HUDEP-2 (cell line): ENCODE results near the gene PROM1.

Experiments used
- DNase-seq, 76 experiments: peaks; one replicate each; lab custom pipeline; 2025; ENCODE audit not compliant: unreplicated experiment in 76 of 76; lab: John Stamatoyannopoulos, UW

PROM1 gene

GRCh38 chr4:16083241-16084191 lies at the start of gene PROM1:
PROM1 (minus strand) TSS chr4:16084023; CDS start chr4:16075906, 8,117 bp downstream.
- DNase-seq, result peak in 1 of 76 experiments; percentile 3

DNA sequence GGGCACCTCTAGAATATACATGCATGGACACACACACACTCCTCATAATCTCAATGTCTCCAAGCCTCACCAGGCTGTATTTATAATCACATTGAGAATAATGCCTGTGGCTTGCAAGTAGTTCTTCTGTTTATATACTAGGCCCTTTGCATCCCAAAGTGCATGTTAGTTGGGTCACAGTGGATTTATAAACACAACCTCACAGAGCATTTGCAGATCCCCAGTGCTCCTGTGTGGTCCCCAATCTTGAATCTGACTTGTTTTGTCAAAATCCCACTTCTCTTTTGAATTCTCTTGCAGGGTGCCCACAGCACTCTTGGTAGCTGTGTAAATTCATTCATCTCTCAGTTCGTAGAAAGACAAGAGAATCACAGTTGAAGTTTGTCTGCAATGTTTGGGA lies 49.6 kb upstream of the PROM1 start:
- no peak for DNase-seq

DNA sequence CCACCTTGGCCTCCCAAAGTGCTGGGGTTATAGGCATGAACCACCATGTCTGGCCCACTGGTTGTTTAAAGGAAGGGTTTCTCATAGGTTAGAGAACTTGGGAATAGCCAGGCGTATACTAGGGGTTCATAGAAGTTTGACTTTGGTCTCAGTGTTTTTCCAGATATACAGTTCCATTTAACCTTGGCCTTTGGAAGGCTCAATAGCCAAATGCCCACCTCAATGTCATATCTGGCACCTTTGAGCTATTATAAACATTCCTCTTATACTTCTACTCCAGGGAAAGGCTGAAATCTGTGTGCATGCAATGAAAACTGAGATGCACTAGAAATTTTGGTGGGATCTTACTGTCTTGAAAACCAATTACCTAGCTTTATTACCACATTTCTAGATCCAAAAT lies 47.5 kb upstream of the PROM1 start:
- DNase-seq, result no peak

GRCh38 chr4:16129336-16129735 lies 45.5 kb upstream of the PROM1 start:
- DNase-seq, result peak in 33 of 76 experiments; percentile 1 to 54 (median 13)

GRCh38 chr4:16126714-16127113 lies 42.9 kb upstream of the PROM1 start:
- no peak for DNase-seq

- peak in 1 of 76 experiments; percentile 1 for DNase-seq
These were observed 42.0 kb upstream of the PROM1 start for GRCh38 chr4:16125571-16126445.

- DNase-seq, result no peak
These were observed 40.4 kb upstream of the PROM1 start for GRCh38 chr4:16124232-16124631.

- no peak for DNase-seq
These were observed 39.7 kb upstream of the PROM1 start for GRCh38 chr4:16123356-16124084.

- DNase-seq, result no peak
These were observed 39.0 kb upstream of the PROM1 start for GRCh38 chr4:16122784-16123183.

DNA sequence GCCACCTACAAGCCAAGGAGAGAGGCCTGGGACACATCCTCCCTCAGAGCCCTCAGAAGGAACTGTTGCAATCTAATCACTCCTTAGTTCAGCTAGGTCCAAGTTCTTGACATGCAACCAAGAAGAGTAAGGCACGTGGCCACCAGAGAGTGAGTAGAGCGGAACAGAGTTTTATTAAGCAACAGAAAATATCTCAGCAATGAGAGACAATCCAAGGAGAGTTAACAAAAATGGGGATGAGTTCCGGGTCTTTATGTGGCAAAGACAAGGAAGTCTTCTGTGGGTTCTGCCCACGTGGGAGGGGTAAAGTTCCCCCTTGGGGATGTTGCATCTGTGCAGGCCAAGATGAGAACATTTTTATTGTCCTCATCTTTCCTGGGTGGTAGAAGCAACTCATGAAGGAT lies 38.5 kb upstream of the PROM1 start:
- no peak for DNase-seq

DNA sequence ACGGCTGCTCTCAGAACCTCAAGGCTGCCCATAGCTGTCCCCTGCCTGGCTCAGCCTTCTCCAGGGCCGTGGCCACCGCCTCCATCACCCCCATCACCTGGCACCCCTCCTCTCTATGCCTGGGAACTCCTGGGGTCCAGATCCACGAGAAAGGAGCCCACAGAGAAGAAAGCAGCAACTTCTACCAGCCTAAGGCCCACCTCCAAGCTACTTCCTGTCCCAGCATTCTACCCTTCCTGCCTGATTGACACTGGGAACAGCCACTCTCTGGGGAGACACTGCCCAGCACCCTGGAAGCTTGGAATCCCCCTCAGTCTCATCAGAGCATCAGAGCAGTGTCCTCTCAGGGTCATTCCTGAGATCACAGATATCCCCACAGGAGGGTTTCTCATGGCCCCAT lies 36.9 kb upstream of the PROM1 start:
- no peak for DNase-seq

DNA sequence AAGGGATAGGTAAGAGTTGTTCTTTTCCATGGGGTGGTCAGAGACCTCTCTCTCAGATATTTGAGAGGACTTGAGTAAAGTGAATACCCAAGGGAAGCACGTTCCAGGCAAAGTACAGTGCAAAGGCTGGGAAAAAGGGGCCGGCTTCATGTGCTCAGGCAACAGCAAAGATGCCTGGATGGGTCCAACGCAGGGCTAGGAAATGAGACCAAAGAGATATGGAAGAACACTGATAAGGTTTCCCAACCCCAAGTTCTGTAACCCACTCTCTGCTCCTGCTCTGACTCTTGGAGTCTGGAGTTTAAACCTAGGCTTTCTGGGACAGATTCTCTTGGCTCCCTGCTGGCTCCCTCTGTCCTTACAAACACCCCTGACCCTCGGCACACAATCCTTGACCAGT lies 36.2 kb upstream of the PROM1 start:
- DNase-seq, result no peak

- no peak for DNase-seq
These were observed 34.3 kb upstream of the PROM1 start for GRCh38 chr4:16118090-16118489.

DNA sequence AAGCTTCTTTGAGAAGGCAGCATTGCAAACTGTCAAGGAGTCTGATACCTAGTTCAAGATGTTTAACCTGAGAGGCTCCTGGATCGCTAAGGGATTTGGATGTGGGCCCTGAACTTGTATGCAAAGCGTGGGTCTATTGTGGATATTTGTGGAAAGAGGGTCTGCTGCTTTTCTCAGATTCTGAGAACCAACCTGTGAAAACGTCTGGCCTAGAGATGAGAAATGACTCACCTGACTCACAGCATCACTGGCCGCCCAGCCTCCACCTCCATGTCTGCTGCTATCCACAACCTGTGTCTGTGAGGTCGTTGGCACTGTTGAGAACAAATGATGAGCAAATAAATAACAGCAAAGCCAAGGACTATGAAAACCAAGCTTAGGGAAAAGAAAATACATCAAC lies 33.3 kb upstream of the PROM1 start:
- DNase-seq, result no peak

DNA sequence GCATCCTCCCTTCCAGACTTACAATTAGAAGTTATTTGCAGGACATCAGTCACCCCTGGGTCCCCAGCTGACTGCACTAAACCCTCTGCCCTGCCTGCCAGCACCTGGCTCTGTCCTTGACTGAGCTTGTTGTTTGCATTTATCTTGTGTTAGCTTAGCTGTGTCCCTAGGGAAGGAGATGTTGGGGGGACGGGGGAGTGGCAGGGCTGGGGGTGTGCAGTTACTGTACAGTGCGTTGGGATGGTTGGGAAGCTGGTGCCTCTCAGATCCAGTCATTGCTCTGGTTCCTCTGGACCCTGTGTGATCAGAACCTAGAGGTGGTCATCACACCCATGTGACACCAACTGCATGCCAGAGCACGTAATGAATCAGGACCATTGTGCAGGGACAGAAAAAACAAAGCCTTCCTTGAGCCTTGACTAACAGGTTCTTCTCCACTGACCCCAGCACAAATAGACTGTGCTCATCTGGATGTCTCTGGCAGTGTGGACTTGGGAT lies 32.7 kb upstream of the PROM1 start:
- no peak for DNase-seq

GRCh38 chr4:16116019-16116418 lies 32.2 kb upstream of the PROM1 start:
- no peak for DNase-seq

DNA sequence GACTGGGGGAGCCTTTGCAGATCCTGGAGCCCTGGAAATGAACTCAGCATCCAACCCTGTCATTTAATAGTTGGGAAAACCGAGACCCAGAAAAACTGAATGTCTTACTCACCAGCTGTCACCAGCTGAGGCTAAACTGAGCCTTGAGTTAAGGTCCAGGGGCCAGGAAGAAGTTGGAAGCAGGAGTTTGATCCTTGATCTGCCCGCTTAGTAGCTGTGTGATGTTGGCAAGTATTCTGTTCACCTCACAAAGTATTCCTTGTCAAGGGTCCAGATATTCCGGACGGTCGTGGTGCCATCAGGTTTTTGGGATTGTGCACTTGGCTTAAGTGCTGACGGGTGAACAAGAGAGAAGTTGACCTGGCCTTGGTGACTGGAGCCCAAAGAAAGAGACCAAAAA lies 30.7 kb upstream of the PROM1 start:
- no peak for DNase-seq

DNA sequence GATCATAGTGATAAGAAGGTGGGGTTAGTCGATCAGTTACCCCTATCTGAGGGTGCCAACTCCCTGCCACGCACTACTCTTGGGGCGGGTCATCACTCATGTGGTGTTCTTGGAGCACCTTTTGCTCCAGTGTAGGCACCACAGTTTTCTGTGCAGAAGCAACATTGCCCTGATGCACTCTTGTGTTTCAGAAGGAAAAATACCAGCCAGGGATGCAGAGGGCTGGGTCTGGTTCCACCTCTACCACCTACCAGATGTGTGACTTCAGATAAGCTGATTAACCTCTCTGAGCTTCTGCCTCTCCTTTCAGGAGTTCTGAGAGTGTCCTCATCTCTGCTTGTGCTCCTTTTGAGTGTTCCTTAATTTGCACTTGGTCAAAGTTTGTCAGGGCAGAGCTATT lies 29.9 kb upstream of the PROM1 start:
- DNase-seq, result no peak

GRCh38 chr4:16111533-16111932 lies 27.7 kb upstream of the PROM1 start:
- DNase-seq, result no peak

DNA sequence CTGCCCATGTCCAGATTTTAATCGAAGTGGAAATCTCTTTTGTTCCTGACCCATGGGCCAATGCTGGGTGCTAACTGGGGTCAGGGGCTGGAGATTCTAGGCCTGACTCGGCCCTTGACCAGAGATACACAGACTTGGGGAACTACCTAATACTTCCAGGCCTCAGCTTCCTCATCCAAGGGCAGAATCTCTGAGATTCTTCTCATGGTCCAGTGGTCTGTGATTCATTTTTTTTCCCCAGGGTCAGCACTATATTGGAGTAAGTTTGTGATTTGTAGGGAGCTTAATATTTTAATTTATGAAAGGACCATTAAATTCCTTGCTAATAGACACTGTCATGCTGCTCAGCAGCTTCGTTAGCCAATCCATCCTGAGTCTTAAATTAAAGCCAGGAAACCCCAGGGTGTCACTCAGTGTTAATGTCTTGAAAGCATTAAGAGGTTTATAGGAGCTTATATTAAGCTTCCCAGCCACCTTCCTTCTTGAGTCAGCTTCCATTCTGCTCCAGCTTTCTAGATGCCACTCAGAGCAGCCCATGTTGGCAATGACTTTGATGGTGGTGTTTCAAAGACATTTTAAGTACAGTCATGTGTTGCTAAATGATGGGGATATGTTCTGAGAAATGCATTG lies 27.0 kb upstream of the PROM1 start:
- no peak for DNase-seq
